Suppressor macrophage treated with lipopolysaccharide for 4 hours (primary cell): ENCODE data around the gene HEXIM1.
A peak's percentile ranks its signal among the peaks of the same experiment; 100 is the strongest.

ENCODE experiments used
- DNase-seq: peaks from one replicate; pipeline ENCODE4 v3.0.0-alpha.2; 2020

HEXIM1 gene

DNA sequence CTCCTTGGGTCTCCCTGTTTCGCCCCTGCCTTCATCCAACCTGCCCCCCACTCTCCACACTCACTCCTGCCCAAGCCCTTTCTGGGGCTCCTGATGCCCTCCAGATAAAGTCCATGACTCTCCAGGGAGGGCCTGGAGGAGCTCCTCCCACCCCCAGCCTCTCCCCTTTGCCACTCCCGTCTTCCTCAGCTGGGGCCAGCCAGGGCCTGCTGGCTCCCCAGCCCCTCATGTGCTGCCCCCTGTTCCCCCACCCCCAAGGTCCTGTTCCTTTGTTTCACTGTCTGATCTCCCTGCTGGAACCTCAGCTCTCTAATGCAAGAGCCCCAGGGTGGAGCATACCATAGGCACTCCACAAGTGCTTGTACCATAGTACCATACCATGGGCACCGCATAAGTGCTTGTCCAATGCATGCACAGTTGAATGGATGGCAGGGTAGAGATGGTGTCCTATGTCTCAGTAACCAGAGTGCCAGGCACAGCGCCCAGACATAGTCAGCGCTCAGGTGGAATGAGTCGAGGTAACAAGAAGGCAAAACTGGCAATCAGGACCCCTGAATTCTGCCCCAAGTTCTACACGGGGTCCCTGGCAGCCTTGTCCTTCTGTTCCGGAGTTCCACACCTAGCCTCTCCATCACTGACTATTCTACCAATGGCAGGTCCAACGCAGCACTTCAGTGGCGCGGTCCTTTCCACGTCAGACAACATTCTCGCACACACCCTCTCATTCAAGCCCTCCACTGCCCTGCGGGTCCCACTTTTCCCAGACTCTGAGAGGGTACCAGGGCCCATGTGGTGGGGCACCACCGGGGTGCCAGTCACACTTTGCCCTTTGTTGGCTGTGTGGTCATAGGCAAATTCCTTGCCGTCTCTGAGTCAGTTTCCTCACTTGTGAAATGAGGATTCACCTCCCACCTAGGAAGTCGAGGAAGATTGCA lies 17.3 kb upstream of the HEXIM1 start:
- no peak for DNase-seq

DNA sequence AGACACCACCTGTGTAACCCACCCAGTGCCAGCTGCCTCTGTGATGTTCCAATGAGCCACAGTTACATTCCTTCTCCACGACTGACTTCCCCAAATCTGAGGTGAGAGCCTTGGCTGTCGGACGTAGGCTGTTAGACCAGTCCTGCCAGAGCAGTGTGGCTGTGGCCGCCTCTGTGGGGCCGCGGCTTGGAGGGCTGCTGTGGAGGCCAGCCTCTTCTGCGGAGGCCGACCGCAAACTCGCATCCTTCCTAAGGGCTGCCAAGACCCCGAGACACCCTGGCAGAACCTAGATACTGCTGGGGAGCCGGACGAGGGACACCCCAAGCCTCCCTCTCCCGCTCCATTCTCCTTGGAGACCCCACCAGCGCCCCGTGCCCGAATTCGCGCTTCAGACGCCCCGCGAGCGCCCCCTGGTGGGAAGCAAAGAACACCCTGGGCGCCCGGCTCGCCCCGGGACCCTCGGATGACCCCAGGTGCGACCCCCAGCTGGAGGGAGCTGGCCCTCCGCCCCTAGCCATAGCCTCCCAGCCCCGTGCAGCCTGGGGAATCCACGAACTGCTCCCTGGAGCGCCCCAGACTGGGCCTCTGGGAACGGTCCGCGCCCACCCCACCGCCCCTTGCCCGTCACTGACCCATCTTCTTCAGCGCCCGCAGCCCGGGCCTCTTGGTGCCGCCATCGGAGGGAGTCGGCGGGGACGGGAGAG lies 16.5 kb upstream of the HEXIM1 start:
- DNase-seq: peak; percentile 41

DNA sequence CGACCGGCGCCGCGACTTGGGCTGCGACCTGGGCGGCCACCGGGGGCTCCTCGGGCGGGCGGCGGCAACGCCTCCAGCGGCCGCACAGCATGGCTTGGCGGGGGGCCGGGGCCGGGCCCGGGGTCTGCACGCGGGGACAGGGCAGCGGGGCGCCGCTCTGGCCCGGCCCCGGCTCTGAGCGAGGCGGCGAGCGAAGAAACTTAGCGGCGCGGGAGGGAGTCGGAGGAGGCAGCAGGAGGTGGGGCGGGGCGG lies 16.0 kb upstream of the HEXIM1 start, which contains the start of gene PLCD3:
Gene PLCD3, minus strand, starts transcription at position 196 of the 252 bp plus-strand sequence. Its CDS starts 105 bp downstream, at position 91.
- no peak for DNase-seq

DNA sequence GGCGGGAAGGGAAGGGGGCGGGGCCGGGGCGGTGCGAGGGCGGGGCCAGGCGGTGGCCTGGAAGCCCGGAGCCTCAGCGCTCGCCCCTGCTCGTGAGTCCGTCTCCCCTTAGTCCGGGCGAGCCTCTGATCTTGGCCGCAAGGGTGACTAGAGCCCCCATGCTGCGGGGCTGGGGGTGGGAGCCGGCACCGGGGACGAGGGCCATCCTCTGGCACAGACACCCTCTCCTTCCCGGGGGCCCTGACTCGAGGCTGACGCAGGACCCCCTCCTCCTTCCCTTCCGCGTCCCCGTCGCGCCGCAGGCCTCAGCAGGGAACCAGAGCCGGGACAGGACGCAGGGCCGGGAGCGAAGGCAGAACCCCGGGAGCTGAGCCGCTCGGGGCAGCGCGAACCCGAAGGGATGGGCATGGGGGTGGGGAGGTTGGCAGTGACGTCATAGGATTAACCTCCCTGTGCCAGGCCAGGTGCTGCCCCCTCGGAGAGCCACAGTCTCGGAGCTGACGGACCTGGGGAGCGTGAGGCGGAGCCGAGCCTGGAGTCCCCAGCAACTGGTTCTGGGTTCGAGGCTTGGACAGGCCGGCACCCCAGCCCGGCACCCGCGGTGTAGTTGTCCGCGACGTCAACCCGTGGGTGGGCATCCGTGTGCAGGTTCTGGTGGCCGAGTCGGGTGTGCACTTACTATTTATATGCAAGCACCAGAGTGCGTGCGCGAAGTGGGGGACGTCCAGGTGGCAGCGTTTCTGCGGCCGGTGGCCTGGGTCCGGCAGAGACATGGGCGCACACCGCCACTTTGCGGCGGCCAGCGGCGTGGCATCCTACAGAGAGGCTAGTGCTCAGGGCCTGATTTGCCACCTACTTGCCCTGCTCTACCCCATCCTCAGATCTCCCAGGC lies 15.5 kb upstream of the HEXIM1 start:
- DNase-seq: peak; percentile 81

DNA sequence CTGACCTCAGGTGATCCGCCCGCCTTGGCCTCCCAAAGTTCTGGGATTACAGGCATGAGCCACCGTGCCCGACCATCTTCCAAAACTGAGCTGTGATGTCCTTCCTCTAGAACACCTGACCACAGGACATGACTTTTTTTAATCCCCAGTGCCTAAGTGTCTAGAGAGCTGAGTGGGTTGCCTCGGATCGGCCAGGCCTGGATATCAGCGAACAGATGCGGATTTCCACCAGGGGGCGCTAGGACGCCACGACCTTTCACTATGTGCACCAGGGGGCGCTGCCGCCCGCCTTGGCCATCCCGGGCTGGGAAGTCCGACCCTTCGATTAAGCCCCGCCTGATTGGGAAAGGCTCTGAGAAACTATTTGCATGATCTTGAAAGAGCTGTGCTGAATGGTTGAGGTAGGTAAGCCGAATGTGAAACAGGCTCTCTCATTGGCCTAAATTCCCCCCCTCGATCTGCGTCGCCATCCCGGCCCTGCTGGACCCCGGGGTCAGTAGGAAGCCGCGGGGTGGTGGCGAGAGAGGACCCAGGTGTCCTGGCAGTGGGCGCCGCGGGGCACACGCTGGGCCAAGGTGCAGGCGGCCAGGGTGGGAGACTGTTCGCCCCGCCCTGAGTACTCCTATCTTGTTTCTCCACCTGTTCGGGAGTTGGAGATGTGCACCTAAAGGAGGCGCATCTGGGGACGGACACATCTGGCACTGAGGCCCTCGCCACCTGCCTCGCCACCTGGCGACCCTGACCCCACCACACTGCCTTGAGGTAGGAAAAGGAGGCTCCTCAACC lies 12.9 kb upstream of the HEXIM1 start, which contains the start of gene ACBD4:
Gene ACBD4, plus strand, starts transcription at position 496 of the 786 bp plus-strand sequence. CDS start 458 bp downstream, outside the sequence.
- DNase-seq: peak; percentile 99

DNA sequence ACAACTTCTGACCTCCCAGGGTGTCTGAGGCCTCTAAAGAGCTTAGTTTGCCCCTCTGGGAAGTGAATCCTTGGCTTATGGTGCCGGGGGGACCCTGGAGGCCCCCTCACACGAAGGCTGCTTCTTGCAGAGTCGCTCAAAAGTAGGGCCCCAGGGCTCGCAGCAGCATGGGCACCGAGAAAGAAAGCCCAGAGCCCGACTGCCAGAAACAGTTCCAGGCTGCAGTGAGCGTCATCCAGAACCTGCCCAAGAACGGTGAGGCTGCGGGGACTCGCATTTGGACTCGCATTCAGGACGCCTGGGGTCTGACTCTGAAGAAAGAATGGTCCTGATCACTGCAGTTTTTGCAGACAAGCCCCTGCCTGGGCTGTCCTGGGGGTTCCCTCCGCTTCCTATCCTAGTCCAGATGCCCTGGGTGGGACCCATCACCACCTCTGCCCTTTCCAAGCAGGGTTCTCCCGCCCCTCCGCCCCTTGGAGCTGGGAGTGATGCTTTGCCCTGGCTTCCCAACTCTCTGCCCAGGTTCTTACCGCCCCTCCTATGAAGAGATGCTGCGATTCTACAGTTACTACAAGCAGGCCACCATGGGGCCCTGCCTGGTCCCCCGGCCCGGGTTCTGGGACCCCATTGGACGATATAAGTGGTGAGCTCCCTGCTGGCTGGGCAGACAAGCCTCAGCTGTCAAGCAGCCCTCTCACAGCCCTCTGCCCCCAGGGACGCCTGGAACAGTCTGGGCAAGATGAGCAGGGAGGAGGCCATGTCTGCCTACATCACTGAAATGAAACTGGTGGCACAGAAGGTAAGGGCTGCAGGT lies 12.1 kb upstream of the HEXIM1 start:
- no peak for DNase-seq

DNA sequence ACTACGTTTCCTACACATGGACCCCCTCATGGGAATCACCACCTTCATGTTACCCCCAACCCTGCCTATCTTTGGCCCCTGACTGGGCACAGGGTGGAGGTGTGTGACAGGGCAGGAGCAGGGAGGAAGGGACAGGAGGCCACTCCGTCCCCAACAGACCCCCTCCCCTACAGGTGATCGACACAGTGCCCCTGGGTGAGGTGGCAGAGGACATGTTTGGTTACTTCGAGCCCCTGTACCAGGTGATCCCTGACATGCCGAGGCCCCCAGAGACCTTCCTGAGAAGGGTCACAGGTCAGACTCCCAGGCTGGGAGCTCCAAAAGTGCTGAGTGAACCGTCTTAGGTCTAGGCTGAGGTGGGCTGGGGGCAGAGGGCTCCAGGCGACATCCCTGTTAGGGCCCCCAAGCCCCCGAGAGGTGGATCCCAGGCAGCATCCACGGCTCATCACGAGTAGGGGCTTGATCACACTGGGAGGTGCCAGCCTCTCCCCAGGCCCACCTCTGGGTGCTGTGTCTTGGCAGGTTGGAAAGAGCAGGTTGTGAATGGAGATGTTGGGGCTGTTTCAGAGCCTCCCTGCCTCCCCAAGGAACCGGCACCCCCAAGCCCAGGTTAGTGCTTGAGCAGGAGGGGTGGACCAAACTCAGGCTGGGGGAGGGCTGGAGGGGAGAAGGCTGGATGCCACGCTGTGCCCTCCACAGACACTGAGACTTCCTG lies 11.3 kb upstream of the HEXIM1 start:
- DNase-seq: no peak

DNA sequence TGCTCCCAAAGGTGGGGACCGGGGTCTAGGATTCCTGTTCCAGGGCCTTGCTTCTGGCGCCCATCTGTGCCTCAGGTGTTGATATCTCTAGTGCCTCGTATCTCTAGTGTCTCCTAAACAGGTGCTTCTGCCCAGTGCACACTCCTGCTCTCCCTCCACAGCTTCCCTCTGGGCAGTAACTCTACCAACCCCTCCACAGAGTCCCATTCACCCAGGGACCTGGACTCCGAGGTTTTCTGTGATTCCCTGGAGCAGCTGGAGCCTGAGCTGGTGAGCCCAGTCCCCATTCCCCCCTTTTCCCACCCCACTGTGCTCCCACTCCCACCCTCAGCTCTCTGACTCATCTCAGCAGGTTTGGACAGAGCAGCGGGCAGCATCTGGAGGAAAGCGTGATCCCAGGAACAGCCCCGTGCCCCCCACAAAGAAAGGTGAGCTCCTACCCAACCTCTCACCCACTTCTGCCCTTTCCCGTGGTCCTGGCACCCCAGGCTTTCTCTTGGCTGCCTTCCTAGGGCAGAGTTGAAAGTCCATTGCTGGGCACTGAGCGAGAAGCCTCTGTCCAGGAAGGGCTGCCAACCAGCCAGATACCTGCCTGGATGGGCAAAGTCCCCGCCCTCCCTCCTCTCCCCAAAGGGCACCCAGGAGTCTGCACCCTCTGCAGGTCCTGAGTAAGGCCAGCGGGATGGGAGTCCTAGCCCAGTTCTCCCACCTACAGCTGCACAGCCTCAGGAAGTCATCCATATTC lies 10.5 kb upstream of the HEXIM1 start:
- DNase-seq: no peak

DNA sequence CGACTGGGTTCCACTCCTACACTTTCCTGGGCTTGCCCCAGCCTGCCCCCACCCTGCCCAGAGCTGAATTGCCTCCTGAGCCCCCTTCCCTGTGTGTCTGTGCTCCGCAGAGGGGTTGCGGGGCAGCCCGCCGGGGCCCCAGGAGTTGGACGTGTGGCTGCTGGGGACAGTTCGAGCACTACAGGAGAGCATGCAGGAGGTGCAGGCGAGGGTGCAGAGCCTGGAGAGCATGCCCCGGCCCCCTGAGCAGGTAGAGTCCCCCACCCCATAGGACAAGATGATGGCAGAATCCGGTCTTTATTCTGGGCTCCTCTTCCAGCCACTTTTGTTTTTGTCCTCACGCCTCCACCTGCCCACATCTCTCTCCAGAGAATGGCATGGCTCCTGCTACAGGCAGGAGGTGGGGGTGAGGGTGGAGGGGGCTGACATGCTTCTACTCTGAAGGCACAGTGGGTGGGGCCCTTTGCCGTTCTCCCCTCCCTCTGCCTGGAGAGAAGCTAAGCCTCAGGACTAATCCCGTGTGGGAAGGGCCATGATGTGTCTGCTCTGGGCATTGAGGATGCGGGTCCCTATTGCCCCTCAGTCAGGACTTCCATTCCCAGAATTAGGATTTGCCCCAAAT lies 9.3 kb upstream of the HEXIM1 start:
- no peak for DNase-seq

DNA sequence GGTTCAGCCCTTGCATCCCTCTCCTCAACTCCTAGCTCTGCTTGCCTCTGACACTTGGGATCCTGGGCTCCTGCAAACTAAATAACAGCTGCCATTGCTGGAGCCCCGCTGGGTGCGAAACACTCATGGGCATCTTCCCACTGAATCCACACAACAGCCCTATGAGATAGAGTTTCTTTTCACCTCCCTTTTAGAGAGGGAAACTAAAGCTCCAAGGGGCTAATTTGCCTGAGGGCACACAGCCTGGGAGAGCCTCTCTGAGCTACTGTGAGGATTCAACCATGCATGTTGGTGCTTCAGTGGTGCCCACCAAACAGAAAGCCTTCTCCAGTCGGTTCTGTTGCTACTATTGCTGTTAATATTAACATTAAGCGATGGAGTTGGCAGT lies 8.7 kb upstream of the HEXIM1 start:
- no peak for DNase-seq

DNA sequence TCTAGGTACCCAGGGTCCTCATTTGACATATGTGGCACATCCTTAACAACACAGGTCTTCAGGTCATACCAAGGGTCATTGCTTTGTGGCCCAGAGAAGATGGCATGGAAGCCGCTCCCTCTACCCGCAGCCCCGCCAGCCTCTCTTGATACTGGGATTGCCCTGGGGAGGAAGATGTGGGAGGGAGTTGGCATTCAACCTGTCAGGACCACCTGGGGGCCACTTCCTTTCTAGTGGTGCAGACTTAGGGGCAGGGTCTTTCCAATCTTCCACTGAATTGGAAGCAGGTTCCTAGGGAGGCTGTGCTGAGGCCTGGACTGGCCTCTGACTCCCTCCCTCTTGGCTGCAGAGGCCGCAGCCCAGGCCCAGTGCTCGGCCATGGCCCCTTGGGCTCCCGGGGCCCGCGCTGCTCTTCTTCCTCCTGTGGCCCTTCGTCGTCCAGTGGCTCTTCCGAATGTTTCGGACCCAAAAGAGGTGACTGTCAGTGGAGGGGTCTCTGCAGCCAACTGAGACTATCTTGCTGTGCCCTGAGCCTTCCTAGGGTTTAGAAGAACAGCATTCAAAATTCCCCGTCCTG lies 5.1 kb upstream of the HEXIM1 start:
- no peak for DNase-seq

DNA sequence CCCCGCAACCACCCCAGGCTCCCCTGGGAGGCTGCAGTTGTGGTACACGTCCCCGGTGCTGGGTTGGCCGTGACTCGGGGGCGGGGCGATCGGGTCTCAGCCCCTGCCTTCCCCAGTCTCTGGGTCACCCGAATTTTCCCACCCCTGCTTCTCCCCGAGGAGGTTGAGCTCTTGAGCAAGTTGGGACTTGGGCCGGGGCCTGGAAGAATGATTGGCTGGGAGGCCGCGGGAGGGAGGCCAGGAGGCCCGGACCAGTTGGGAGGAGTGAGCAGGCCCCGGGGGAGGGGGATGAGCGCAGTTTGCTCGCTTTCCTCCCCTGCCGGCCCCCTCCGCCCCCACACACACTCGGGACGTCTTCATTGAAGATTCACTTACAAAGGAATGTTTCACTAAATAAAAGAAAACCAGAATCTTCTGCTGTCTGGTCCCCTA lies 4.5 kb upstream of the HEXIM1 start:
- peak; percentile 47 for DNase-seq

DNA sequence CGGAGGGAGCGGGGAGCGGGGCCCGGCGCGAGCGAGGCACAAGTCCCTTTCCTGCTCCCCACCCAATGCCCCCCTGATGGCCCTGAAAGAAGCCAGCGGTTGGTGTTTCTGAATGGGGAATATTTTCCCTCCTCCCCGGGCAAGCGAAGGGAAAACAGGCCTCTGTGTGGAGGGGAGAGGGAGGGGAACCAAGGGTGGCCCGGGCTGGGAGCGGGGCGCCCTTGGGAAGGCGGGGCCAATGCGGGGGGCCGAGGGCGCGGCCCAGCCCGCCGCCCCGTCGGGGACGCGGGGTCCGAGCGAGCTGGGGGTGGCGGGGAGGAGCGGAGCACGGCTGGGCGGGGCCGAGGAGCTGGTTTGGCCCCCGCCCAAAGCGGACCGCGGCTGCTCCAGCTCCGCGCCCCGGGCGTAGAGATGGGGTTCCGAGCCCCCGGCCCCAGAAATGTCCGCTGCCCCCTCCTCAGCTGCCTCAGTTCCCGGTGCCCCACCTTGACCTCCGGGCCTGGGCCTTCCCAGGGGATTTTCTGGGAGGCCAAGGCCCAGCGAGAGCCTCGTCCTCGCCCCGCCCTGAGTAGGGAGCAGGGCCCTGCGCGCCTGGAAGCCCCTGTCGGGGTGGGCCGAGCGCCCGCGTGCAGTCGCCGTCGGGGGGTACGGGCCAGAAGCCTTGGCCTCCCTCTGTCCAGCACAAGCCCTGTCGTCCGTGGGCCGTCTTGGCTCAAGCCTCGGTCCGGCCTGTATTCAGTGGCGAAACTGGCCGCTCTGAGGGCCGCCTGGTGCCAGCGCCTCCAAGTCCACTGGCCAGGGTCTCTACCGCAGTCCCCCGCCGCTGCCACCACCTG lies 3.9 kb upstream of the HEXIM1 start:
- no peak for DNase-seq

DNA sequence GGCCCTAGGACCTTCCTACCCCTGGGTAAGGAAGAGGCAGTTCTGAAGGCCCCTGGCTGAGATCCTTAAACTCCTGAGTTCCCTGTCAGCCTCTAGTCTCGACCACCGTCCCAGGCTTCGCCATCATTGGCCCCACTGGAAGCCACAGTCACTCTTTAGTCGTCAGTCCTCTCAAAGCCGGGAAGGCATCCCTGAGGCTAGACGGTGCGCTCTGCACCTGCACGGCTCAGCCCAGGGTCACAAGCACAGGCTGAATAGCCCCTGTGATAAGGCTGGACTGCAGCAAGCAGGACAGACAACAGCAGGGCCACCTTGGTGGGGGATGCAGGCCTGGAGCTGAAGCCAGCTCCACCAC lies 3.3 kb upstream of the HEXIM1 start:
- DNase-seq: no peak

DNA sequence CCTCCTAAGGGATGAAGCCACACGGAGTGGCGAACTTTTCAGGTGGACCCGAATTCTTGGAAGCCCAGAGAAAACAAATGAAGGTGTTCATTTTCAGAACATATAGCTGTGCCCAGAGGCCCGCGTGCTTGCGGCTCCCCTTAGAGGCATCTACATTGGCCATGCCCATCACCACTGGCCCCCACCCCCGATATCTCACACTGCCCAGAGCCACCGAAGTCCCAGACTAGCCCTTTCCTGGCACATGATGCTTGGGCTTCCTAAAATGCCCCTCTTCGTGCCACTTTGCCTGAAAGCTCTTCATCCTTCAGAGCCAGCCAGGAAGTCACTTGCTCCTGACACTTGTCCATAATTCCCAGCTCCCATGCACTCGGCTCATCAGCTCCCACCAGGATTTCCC lies 2.1 kb upstream of the HEXIM1 start:
- DNase-seq: no peak

DNA sequence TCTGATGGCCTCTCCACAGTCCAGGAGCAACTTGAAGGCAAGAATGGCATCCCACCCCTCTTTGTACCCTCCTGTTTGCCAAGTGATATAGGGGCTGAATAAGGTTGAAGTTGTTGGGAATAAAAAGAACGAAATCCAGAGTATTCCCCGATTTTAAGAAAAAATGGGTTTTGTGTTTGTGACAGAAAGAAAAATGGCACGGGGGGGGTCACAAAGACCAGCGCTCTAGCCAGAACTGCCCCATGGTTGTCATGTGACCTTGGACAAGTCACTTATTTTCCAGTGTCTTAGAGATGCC lies 1.7 kb upstream of the HEXIM1 start:
- DNase-seq: no peak

DNA sequence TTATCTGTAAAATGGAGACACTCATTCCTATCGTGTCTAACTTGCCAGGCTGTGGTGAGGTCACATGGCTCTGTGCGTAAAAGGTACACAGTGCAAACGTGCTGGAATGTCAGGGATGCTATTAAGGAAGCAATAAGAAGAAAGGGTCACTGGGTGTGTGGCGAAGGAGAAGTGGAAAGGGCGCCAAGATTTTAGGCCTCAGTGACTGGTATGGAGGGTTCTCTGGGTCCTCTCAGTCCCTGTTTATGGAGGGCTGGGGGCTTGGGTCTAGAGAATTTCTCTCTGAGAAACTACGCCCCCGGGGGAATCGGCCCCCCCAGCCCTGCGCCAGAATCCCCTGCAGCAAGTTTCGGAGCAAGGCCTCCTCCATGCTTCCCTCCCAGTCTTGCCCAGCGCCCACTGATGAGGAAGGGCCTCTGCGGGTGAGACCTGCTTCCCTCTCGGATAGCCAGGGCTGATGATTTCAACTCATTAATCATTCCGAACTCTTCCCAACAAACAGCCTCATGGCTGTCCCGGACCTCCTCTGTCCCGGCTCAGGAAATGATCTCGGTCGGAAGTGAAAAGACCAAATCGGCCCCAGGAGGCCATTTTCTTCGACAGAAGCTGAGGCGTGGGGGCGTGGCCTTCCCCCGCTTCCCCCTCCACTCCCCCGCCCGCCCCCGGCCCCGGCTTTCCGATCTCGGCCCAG lies 1.2 kb upstream of the HEXIM1 start:
- DNase-seq: peak; percentile 72
